SK-N-SH treated with all-trans-retinoic acid at 6 μM for 48 hours (cell line): ENCODE measurements around the gene EPB41L5.
"Not testable (repeated sequence)": the region's sequence is repeated elsewhere in the genome, so short reads cannot be mapped to it uniquely, and the experiment has no call there.

Experiments used
- ATAC-seq: fragments of 200-7000 bp; cut with Tn5 transposase; 3 replicates; pipeline ENCODE4 v1.9.1; 2020; ENCODE audit warnings: mild to moderate bottlenecking, moderate library complexity
- BACH2 ChIP-seq: fragments of 250-450 bp; sonication (Bioruptor Pico); IDR thresholded peaks from 2 replicates; pipeline ENCODE4 v1.9.0; 2021; ENCODE audit warnings: mild to moderate bottlenecking, borderline replicate concordance
- ESRRG ChIP-seq: fragments of 250-450 bp; sonication (Bioruptor Pico); IDR thresholded peaks from 2 replicates; pipeline ENCODE4 v1.6.1; 2021; ENCODE audit warnings: mild to moderate bottlenecking
- GLIS3 ChIP-seq: fragments of 250-450 bp; sonication (Bioruptor Pico); IDR thresholded peaks from 2 replicates; pipeline ENCODE4 v1.5.0; 2020; ENCODE audit warnings: mild to moderate bottlenecking, moderate library complexity
- ISL1 ChIP-seq: fragments of 250-450 bp; sonication (Bioruptor Pico); IDR thresholded peaks from 2 replicates; pipeline ENCODE4 v2.1.2; 2022; ENCODE audit warnings: mild to moderate bottlenecking, moderate library complexity
- OSR1 ChIP-seq: fragments of 250-450 bp; sonication (Bioruptor Pico); IDR thresholded peaks from 2 replicates; pipeline ENCODE4 v1.8.0; 2022; ENCODE audit warnings: moderate library complexity, mild to moderate bottlenecking, inconsistent platforms
- RARB ChIP-seq: fragments of 250-450 bp; sonication (Bioruptor Pico); IDR thresholded peaks from 2 replicates; pipeline ENCODE4 v1.8.0; 2021; ENCODE audit warnings: mild to moderate bottlenecking, moderate library complexity
- TCF4 ChIP-seq: fragments of 250-450 bp; sonication (Bioruptor Pico); IDR thresholded peaks from 2 replicates; pipeline ENCODE4 v1.8.0; 2021; ENCODE audit warnings: mild to moderate bottlenecking, moderate library complexity, borderline replicate concordance
- TOX ChIP-seq: fragments of 250-450 bp; sonication (Bioruptor Pico); IDR thresholded peaks from 2 replicates; pipeline ENCODE4 v1.8.0; 2021; ENCODE audit warnings: mild to moderate bottlenecking, moderate library complexity, borderline replicate concordance
- ZC3H10 ChIP-seq: fragments of 250-450 bp; sonication (Bioruptor Pico); IDR thresholded peaks from 2 replicates; pipeline ENCODE4 v1.5.1; 2021; ENCODE audit warnings: mild to moderate bottlenecking, moderate library complexity
- ZFP30 ChIP-seq: fragments of 450-650 bp; formaldehyde crosslinking; IDR thresholded peaks from 2 replicates; pipeline ENCODE4 v1.5.0; 2022; ENCODE audit warnings: mild to moderate bottlenecking, moderate library complexity
- ZNF565 ChIP-seq: fragments of 450-650 bp; formaldehyde crosslinking; conservative IDR thresholded peaks from 2 replicates; pipeline ENCODE4 v1.5.0; 2020; ENCODE audit warnings: low read depth, mild to moderate bottlenecking, moderate library complexity
- ZNF70 ChIP-seq: fragments of 450-650 bp; formaldehyde crosslinking; IDR thresholded peaks from 2 replicates; pipeline ENCODE4 v1.5.0; 2020; ENCODE audit warnings: mild to moderate bottlenecking, moderate library complexity
- ZNF8 ChIP-seq: fragments of 450-650 bp; formaldehyde crosslinking; IDR thresholded peaks from 2 replicates; pipeline ENCODE4 v1.5.0; 2020; ENCODE audit warnings: mild to moderate bottlenecking, moderate library complexity
- TF ChIP-seq, protein P1 (sequence below): fragments of 250-450 bp; sonication (Bioruptor Pico); IDR thresholded peaks from 2 replicates; pipeline ENCODE4 v1.8.0; 2020; ENCODE audit warnings: mild to moderate bottlenecking, moderate library complexity, borderline replicate concordance
- TF ChIP-seq, protein P2 (sequence below): fragments of 250-450 bp; sonication (Bioruptor Pico); IDR thresholded peaks from 2 replicates; pipeline ENCODE4 v1.5.0; 2020; ENCODE audit warnings: mild to moderate bottlenecking, moderate library complexity
- TF ChIP-seq, protein P3 (sequence below): fragments of 250-450 bp; sonication (Bioruptor Pico); IDR thresholded peaks from 2 replicates; pipeline ENCODE4 v1.5.1; 2020; ENCODE audit warnings: low read depth, mild to moderate bottlenecking, moderate library complexity

EPB41L5 gene

GRCh38 chr2:120133572-120134244, 120.8 kb downstream of the EPB41L5 start:
- TF ChIP-seq, protein P1, sequence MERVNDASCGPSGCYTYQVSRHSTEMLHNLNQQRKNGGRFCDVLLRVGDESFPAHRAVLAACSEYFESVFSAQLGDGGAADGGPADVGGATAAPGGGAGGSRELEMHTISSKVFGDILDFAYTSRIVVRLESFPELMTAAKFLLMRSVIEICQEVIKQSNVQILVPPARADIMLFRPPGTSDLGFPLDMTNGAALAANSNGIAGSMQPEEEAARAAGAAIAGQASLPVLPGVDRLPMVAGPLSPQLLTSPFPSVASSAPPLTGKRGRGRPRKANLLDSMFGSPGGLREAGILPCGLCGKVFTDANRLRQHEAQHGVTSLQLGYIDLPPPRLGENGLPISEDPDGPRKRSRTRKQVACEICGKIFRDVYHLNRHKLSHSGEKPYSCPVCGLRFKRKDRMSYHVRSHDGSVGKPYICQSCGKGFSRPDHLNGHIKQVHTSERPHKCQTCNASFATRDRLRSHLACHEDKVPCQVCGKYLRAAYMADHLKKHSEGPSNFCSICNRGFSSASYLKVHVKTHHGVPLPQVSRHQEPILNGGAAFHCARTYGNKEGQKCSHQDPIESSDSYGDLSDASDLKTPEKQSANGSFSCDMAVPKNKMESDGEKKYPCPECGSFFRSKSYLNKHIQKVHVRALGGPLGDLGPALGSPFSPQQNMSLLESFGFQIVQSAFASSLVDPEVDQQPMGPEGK (CRISPR knock-in tag), result no peak
- TF ChIP-seq, protein P2, sequence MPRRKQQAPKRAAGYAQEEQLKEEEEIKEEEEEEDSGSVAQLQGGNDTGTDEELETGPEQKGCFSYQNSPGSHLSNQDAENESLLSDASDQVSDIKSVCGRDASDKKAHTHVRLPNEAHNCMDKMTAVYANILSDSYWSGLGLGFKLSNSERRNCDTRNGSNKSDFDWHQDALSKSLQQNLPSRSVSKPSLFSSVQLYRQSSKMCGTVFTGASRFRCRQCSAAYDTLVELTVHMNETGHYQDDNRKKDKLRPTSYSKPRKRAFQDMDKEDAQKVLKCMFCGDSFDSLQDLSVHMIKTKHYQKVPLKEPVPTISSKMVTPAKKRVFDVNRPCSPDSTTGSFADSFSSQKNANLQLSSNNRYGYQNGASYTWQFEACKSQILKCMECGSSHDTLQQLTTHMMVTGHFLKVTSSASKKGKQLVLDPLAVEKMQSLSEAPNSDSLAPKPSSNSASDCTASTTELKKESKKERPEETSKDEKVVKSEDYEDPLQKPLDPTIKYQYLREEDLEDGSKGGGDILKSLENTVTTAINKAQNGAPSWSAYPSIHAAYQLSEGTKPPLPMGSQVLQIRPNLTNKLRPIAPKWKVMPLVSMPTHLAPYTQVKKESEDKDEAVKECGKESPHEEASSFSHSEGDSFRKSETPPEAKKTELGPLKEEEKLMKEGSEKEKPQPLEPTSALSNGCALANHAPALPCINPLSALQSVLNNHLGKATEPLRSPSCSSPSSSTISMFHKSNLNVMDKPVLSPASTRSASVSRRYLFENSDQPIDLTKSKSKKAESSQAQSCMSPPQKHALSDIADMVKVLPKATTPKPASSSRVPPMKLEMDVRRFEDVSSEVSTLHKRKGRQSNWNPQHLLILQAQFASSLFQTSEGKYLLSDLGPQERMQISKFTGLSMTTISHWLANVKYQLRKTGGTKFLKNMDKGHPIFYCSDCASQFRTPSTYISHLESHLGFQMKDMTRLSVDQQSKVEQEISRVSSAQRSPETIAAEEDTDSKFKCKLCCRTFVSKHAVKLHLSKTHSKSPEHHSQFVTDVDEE (CRISPR knock-in tag), result no peak
- TF ChIP-seq TCF4 (CRISPR knock-in tag), result no peak
- TF ChIP-seq ZNF8 (CRISPR knock-in tag), result peak; percentile 61; the same call in 1 of the 2 replicates
- no peak for ATAC-seq

DNA sequence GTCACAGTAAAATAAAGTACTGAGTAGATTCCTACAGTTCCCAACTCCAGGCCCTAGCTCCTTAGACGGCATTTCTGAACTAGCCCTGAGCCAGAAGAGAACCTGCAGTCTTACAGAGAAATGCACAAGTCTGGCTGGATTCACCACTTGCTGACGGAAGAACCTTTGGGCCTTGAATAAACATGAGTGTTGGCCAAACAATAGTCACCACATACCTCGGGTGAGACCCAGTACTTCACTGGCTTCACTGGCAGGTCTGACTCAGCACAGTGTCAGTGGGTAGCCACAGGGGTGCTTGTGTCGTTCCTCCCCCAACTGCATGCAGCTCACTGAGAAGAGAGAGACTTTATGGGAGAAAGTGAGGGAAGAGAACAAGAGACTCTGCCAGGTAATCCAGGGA, 121.4 kb downstream of the EPB41L5 start:
- ATAC-seq, result peak; percentile 37; the same call in 2 of the 3 replicates
- TF ChIP-seq, protein P3, sequence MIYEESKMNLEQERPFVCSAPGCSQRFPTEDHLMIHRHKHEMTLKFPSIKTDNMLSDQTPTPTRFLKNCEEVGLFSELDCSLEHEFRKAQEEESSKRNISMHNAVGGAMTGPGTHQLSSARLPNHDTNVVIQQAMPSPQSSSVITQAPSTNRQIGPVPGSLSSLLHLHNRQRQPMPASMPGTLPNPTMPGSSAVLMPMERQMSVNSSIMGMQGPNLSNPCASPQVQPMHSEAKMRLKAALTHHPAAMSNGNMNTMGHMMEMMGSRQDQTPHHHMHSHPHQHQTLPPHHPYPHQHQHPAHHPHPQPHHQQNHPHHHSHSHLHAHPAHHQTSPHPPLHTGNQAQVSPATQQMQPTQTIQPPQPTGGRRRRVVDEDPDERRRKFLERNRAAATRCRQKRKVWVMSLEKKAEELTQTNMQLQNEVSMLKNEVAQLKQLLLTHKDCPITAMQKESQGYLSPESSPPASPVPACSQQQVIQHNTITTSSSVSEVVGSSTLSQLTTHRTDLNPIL (CRISPR knock-in tag), result no peak
- no peak for TF ChIP-seq RARB (CRISPR knock-in tag)
- TF ChIP-seq, all 23 proteins: peak for 0

GRCh38 chr2:120135013-120135412, 122.1 kb downstream of the EPB41L5 start:
- peak; percentile 85 for TF ChIP-seq ZFP30 (CRISPR knock-in tag)
- ATAC-seq, result not testable (repeated sequence)

- TF ChIP-seq, protein P1 (CRISPR knock-in tag), result no peak
- TF ChIP-seq ZNF70 (CRISPR knock-in tag) (no peak), ZFP30 (CRISPR knock-in tag) (no peak), BACH2 (CRISPR knock-in tag) (no peak), ZC3H10 (CRISPR knock-in tag) (no peak), ZNF8 (CRISPR knock-in tag) (no peak), ESRRG (CRISPR knock-in tag) (no peak), ZNF565 (CRISPR knock-in tag) (no peak), OSR1 (CRISPR knock-in tag) (no peak)
- TF ChIP-seq, protein P3 (CRISPR knock-in tag), result no peak
- no peak for ATAC-seq
These were observed 128.0 kb downstream of the EPB41L5 start for GRCh38 chr2:120140866-120141265.

DNA sequence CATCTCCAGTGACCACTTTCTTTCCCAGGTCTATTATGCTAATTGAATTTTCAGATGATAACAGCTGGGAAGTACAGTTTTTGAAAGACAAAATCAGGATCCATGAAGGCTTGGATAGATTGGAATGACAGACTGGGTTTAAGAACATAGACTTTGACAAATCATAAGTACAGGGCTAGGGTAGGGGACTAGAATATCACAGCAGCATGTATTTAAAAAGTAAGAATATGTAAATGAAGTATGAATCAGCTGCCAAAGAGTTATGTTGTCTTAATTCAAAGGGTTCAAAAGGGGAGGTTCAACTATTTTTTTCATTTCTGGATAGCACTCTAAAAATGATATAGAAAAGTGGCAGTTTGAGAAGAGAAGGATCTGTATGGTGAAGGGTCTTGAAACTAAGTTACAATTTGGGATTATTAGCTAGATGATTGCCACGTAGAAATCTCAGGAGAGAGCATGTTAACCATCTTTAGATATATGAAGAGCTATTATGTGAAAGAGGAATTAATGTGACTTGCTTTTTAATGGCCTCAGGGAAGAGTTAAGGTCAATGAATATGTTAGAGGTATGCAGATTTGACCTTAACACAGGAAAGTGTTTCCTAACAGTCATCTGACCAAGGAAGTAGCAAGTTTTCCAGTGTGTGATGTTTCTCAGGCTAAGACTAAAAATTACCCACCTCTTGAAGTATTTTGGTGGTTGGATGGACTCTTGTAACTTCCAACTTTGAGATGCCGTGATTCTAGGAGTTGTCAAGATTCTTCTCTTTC, 128.6 kb downstream of the EPB41L5 start:
- ATAC-seq, result no peak
- TF ChIP-seq BACH2 (CRISPR knock-in tag), result no peak
- TF ChIP-seq RARB (CRISPR knock-in tag), result no peak
- TF ChIP-seq GLIS3, result no peak
- no peak for TF ChIP-seq TCF4 (CRISPR knock-in tag)
- TF ChIP-seq, protein P2 (CRISPR knock-in tag), result no peak
- TF ChIP-seq, protein P1 (CRISPR knock-in tag), result no peak
- no peak for TF ChIP-seq TOX
- no peak for TF ChIP-seq ZNF565 (CRISPR knock-in tag)
- TF ChIP-seq ISL1 (CRISPR knock-in tag), result no peak
- no peak for TF ChIP-seq ZC3H10 (CRISPR knock-in tag)
- no peak for TF ChIP-seq ESRRG (CRISPR knock-in tag)
